OCI-LY3 (cell line): Measurements from ENCODE around the gene TAF5L.

Source experiments
- H2AFZ ChIP-seq: fragments of 200-600, 300-600 bp; shearing (Covaris generic); 2 replicates; pipeline ENCODE4 v1.6.0; 2014; ENCODE audit warnings: antibody characterized with exemption, low read depth, low read length
- H3K27ac ChIP-seq: fragments of 200-600, 300-600 bp; sonication (generic); 2 replicates; pipeline ENCODE4 v1.5.1; 2014; ENCODE audit warnings: mild to moderate bottlenecking, low read length, moderate library complexity, mixed read lengths
- H3K27me3 ChIP-seq: fragments of 200-600, 300-600 bp; sonication (generic); 2 replicates; pipeline ENCODE4 v1.6.1; 2014; ENCODE audit warnings: low read depth, low read length, mixed read lengths
- H3K36me3 ChIP-seq: fragments of 200-600, 300-600 bp; sonication (generic); replicated peaks from 2 replicates; pipeline ENCODE3; 2014; ENCODE audit warnings: low read depth, low read length, mixed read lengths
- H3K4me1 ChIP-seq: fragments of 300-600, 200-600 bp; sonication (generic); 2 replicates; pipeline ENCODE4 v1.6.1; 2014; ENCODE audit warnings: low read length, mixed read lengths
- H3K4me2 ChIP-seq: fragments of 200-600, 300-600 bp; sonication (generic); 2 replicates; pipeline ENCODE4 v1.6.1; 2014; ENCODE audit warnings: low read length, mixed read lengths
- H3K4me3 ChIP-seq: fragments of 300-600, 200-600 bp; sonication (generic); 2 replicates; pipeline ENCODE4 v1.5.1; 2014; ENCODE audit warnings: antibody characterized with exemption, mild to moderate bottlenecking, low read length, moderate library complexity
- H3K79me2 ChIP-seq: fragments of 300-600, 200-600 bp; shearing (Covaris generic); 2 replicates; pipeline ENCODE4 v1.6.1; 2014; ENCODE audit warnings: mild to moderate bottlenecking, low read length, mixed read lengths
- H3K9ac ChIP-seq: fragments of 300-600, 200-600 bp; shearing (Covaris generic); 2 replicates; pipeline ENCODE4 v1.6.0; 2014; ENCODE audit warnings: mild to moderate bottlenecking, low read length, moderate library complexity
- H3K9me3 ChIP-seq: fragments of 200-600, 300-600 bp; shearing (Covaris generic); 2 replicates; pipeline ENCODE4 v1.6.1; 2014; ENCODE audit warnings: low read length, mixed read lengths; ENCODE audit not compliant: insufficient read depth
- H4K20me1 ChIP-seq: fragments of 200-600, 300-600 bp; sonication (generic); 2 replicates; pipeline ENCODE4 v1.6.1; 2016; ENCODE audit warnings: low read length, mixed read lengths; ENCODE audit not compliant: insufficient read depth
- CTCF ChIP-seq: fragments of 200-600, 300-600 bp; sonication (generic); IDR thresholded peaks from 2 replicates; pipeline ENCODE4 v1.5.1; 2014; ENCODE audit warnings: antibody characterized with exemption, low read length, low read depth
- EZH2phosphoT487 ChIP-seq: fragments of 200-600 bp; shearing (Covaris generic); IDR thresholded peaks from 2 replicates; pipeline ENCODE4 v1.6.1; 2018; ENCODE audit warnings: antibody characterized with exemption, mixed run types, low read depth

Gene TAF5L

DNA sequence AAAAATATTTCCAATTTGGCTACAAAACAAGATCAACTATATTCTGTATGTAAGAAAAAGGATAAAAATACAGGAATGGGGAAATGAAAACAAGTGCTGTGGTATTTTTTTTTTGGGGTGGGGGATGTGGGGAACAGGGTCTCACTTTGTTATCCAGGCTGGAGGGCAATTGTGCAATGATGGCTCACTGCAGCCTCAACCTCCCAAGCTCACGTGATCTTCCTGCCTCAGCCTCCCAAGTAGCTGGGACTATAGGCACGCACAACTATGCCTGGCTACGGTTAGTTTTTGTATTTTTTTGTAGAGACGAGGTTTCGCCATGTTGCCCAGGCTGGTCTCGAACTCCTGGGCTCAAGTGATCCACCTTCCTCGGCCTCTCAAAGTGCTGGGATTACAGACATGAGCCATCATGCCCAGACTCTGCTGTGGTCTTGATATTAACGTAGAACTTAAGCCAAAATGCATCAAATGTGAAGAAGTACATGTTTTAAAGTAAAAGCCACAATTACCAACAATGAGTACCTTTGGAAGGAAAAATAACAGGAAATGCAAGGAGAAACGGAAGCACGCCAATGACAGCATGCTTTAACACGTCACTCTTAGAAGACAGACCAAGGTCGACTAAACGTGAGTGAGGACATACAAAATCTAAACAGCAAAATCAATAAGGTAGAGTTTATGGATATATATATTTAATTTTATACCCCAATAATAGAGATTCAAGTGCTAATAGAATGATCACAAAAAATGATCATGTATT lies 58.6 kb downstream of the TAF5L start:
- Histone ChIP-seq H3K27me3 (no peaks in the 10 kb centered on the region), H3K4me3 (peak overlapping the region; percentile 49), H3K4me2 (peak overlapping the region; percentile 40), H3K9ac (no peak overlapping the region), H3K9me3 (no peaks in the 10 kb centered on the region), H4K20me1 (no peaks in the 10 kb centered on the region), H3K36me3 (no peaks in the 10 kb centered on the region), H3K4me1 (peaks cover 43% of the 10 kb centered on the region), H3K79me2 (no peaks in the 10 kb centered on the region), H3K27ac (no peak overlapping the region), H2AFZ (peak overlapping the region; percentile 58)
- no peak for TF ChIP-seq CTCF
- no peak for TF ChIP-seq EZH2phosphoT487

GRCh38 chr1:229563701-229564100 lies 62.2 kb downstream of the TAF5L start:
- H3K4me2 ChIP-seq: peak overlapping the region; percentile 18
- H3K36me3 ChIP-seq: no peaks in the 10 kb centered on the region
- H4K20me1 ChIP-seq: no peaks in the 10 kb centered on the region
- H3K27me3 ChIP-seq: no peaks in the 10 kb centered on the region
- TF ChIP-seq EZH2phosphoT487 (no peak), CTCF (no peak)
- H3K27ac ChIP-seq: peak overlapping the region; percentile 17; the same call in 1 of the 2 replicates
- H2AFZ ChIP-seq: peak overlapping the region; percentile 9; the same call in 1 of the 2 replicates
- H3K4me3 ChIP-seq: no peak overlapping the region
- no peaks in the 10 kb centered on the region for H3K9me3 ChIP-seq
- peaks cover 29% of the 10 kb centered on the region for H3K4me1 ChIP-seq
- H3K9ac ChIP-seq: no peak overlapping the region
- H3K79me2 ChIP-seq: no peaks in the 10 kb centered on the region

GRCh38 chr1:229563241-229563640 lies 62.7 kb downstream of the TAF5L start:
- H3K79me2 ChIP-seq: no peaks in the 10 kb centered on the region; the same call in 1 of the 2 replicates
- no peak overlapping the region for H3K9ac ChIP-seq
- peaks cover 29% of the 10 kb centered on the region for H3K4me1 ChIP-seq
- TF ChIP-seq CTCF (no peak), EZH2phosphoT487 (no peak)
- H3K9me3 ChIP-seq: no peaks in the 10 kb centered on the region
- H3K36me3 ChIP-seq: no peaks in the 10 kb centered on the region
- H3K27me3 ChIP-seq: no peaks in the 10 kb centered on the region
- no peaks in the 10 kb centered on the region for H4K20me1 ChIP-seq
- 0 out of 2 replicates have a peak overlapping the region, but pooled peaks have one; percentile 9 for H2AFZ ChIP-seq
- H3K27ac ChIP-seq: peak overlapping the region; percentile 17; the same call in 1 of the 2 replicates
- H3K4me2 ChIP-seq: peak overlapping the region; percentile 18
- no peak overlapping the region for H3K4me3 ChIP-seq

DNA sequence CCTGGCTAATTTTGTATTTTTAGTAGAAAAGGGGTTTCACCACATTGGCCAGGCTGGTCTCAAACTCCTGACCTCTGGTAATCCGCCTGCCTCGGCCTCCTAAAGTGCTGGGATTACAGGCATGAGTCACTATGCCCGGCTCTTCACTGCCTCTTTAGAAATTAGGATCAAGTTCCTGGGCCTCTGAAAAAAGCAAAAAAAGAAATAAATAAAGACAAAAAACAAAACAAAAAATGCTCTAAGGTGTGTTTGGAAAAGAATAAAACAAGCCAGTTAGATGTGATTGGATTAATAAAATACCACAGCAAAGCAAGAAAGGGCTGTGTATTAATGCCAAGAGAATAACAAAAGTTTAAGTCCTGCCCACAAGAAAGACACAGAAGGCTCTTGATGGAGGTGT lies 63.2 kb downstream of the TAF5L start:
- H3K36me3 ChIP-seq: no peaks in the 10 kb centered on the region
- no peak overlapping the region for H3K4me2 ChIP-seq
- H3K27ac ChIP-seq: no peak overlapping the region
- H4K20me1 ChIP-seq: no peaks in the 10 kb centered on the region
- H3K27me3 ChIP-seq: no peaks in the 10 kb centered on the region
- no peaks in the 10 kb centered on the region for H3K9me3 ChIP-seq
- no peak overlapping the region for H2AFZ ChIP-seq
- no peak overlapping the region for H3K4me3 ChIP-seq
- H3K79me2 ChIP-seq: peaks cover 3% of the 10 kb centered on the region
- H3K4me1 ChIP-seq: peaks cover 29% of the 10 kb centered on the region
- no peak overlapping the region for H3K9ac ChIP-seq
- TF ChIP-seq CTCF (no peak), EZH2phosphoT487 (no peak)
